OCI-LY1 (cell line): ENCODE data around the gene EYA2.

Source experiments
- H2AFZ ChIP-seq: fragments of 200-600 bp; sonication (generic), shearing (Covaris generic); 2 replicates; pipeline ENCODE4 v1.6.0; 2014; ENCODE audit warnings: antibody characterized with exemption, mild to moderate bottlenecking, low read length
- H3F3A ChIP-seq: fragments of 200-600 bp; sonication (generic), shearing (Covaris generic); 2 replicates; pipeline ENCODE4 v1.6.0; 2014; ENCODE audit warnings: mild to moderate bottlenecking, antibody characterized with exemption, low read length, moderate library complexity; ENCODE audit not compliant: insufficient read depth
- H3K27ac ChIP-seq: fragments of 200-600 bp; sonication (generic); 2 replicates; pipeline ENCODE4 v1.5.1; 2014; ENCODE audit warnings: low read length, mixed run types, mild to moderate bottlenecking, low read depth; ENCODE audit not compliant: poor library complexity, severe bottlenecking
- H3K27me3 ChIP-seq: fragments of 200-600 bp; sonication (generic); 2 replicates; pipeline ENCODE4 v1.6.0; 2014; ENCODE audit warnings: antibody characterized with exemption, mild to moderate bottlenecking, low read length, moderate library complexity; ENCODE audit not compliant: insufficient read depth
- H3K36me3 ChIP-seq: fragments of 200-600 bp; sonication (generic); 2 replicates; pipeline ENCODE4 v1.6.1; 2014; ENCODE audit warnings: mild to moderate bottlenecking, antibody characterized with exemption, low read length, moderate library complexity, mixed read lengths; ENCODE audit not compliant: insufficient read depth
- H3K4me1 ChIP-seq: fragments of 200-600 bp; sonication (generic); 2 replicates; pipeline ENCODE4 v1.5.1; 2014; ENCODE audit warnings: mild to moderate bottlenecking, low read length, moderate library complexity; ENCODE audit not compliant: insufficient read depth, severe bottlenecking
- H3K4me2 ChIP-seq: fragments of 200-600 bp; sonication (generic), shearing (Covaris generic); 2 replicates; pipeline ENCODE4 v1.6.1; 2014; ENCODE audit warnings: low read length
- H3K4me3 ChIP-seq: fragments of 200-600 bp; sonication (generic); 2 replicates; pipeline ENCODE4 v1.5.1; 2014; ENCODE audit warnings: low read length, low read depth, mild to moderate bottlenecking, mixed read lengths; ENCODE audit not compliant: poor library complexity, severe bottlenecking
- H3K79me2 ChIP-seq: fragments of 200-600 bp; shearing (Covaris generic); 2 replicates; pipeline ENCODE4 v1.6.1; 2016; ENCODE audit warnings: mixed run types, low read length, mixed read lengths; ENCODE audit not compliant: insufficient read depth
- H3K9ac ChIP-seq: fragments of 200-600 bp; sonication (generic), shearing (Covaris generic); 2 replicates; pipeline ENCODE4 v1.6.1; 2014; ENCODE audit warnings: mild to moderate bottlenecking, low read length, mixed read lengths
- H3K9me2 ChIP-seq: fragments of 200-600 bp; sonication (generic), shearing (Covaris generic); 2 replicates; pipeline ENCODE4 v1.6.1; 2014; ENCODE audit warnings: low read depth, mild to moderate bottlenecking, low read length, mixed read lengths
- H3K9me3 ChIP-seq: fragments of 200-600 bp; shearing (Covaris generic); 2 replicates; pipeline ENCODE4 v1.6.1; 2014; ENCODE audit warnings: low read length, mixed read lengths
- H4K20me1 ChIP-seq: fragments of 200-600 bp; sonication (generic), shearing (Covaris generic); 2 replicates; pipeline ENCODE4 v1.6.0; 2016; ENCODE audit warnings: mild to moderate bottlenecking, low read length; ENCODE audit not compliant: insufficient read depth
- CTCF ChIP-seq: fragments of 200-600 bp; sonication (generic), shearing (Covaris generic); IDR thresholded peaks from 2 replicates; pipeline ENCODE4 v1.5.1; 2017; ENCODE audit warnings: mild to moderate bottlenecking, antibody characterized with exemption, low read length, moderate library complexity, mixed read lengths
- EZH2 ChIP-seq: fragments of 200-600 bp; sonication (generic), shearing (Covaris generic); IDR thresholded peaks from 2 replicates; pipeline ENCODE4 v1.8.0; 2017; ENCODE audit warnings: borderline replicate concordance, mixed run types, mild to moderate bottlenecking, antibody characterized with exemption, low read length, moderate library complexity, mixed read lengths

EYA2 gene

GRCh38 chr20:47124181-47124717 lies 229.6 kb downstream of the EYA2 start:
- no peak overlapping the region for H2AFZ ChIP-seq
- no peak overlapping the region for H3K9ac ChIP-seq
- H3K4me3 ChIP-seq: no peak overlapping the region
- no peaks in the 10 kb centered on the region for H4K20me1 ChIP-seq
- no peaks in the 10 kb centered on the region for H3K9me3 ChIP-seq
- H3K27me3 ChIP-seq: 0 out of 2 replicates have a peak, but pooled peaks cover 3% of the 10 kb centered on the region
- H3F3A ChIP-seq: no peaks in the 10 kb centered on the region
- H3K27ac ChIP-seq: no peak overlapping the region
- no peaks in the 10 kb centered on the region for H3K9me2 ChIP-seq
- no peaks in the 10 kb centered on the region for H3K4me1 ChIP-seq
- no peak for TF ChIP-seq EZH2
- TF ChIP-seq CTCF: no peak
- H3K36me3 ChIP-seq: no peaks in the 10 kb centered on the region
- no peaks in the 10 kb centered on the region for H3K79me2 ChIP-seq
- H3K4me2 ChIP-seq: no peak overlapping the region

- Histone ChIP-seq H3K9ac (no peak overlapping the region), H3K4me2 (no peak overlapping the region), H3K4me3 (no peak overlapping the region)
These were observed 230.8 kb downstream of the EYA2 start for GRCh38 chr20:47125508-47125757.

GRCh38 chr20:47125758-47126591 lies 231.3 kb downstream of the EYA2 start:
- Histone ChIP-seq H3K4me3 (no peak overlapping the region), H3K27me3 (0 out of 2 replicates have a peak, but pooled peaks cover 3% of the 10 kb centered on the region), H3K36me3 (no peaks in the 10 kb centered on the region), H3K4me2 (no peak overlapping the region), H3K27ac (no peak overlapping the region), H2AFZ (no peak overlapping the region), H4K20me1 (no peaks in the 10 kb centered on the region), H3K4me1 (no peaks in the 10 kb centered on the region), H3K79me2 (no peaks in the 10 kb centered on the region), H3K9me2 (no peaks in the 10 kb centered on the region), H3K9me3 (no peaks in the 10 kb centered on the region), H3F3A (no peaks in the 10 kb centered on the region), H3K9ac (no peak overlapping the region)
- TF ChIP-seq CTCF (no peak), EZH2 (no peak)

More at GRCh38 chr20:47125508-47125757, 230.8 kb downstream of the EYA2 start:
- Histone ChIP-seq H3K9me2 (no peaks in the 10 kb centered on the region), H2AFZ (no peak overlapping the region), H4K20me1 (no peaks in the 10 kb centered on the region), H3K27me3 (0 out of 2 replicates have a peak, but pooled peaks cover 3% of the 10 kb centered on the region), H3F3A (no peaks in the 10 kb centered on the region), H3K4me1 (no peaks in the 10 kb centered on the region), H3K27ac (no peak overlapping the region), H3K9me3 (no peaks in the 10 kb centered on the region), H3K79me2 (no peaks in the 10 kb centered on the region), H3K36me3 (no peaks in the 10 kb centered on the region)
- TF ChIP-seq CTCF (no peak), EZH2 (no peak)
